ENCODE measurements around the gene UBE2U. TPM values are rescaled to one million over a fixed set of nuclear protein-coding genes. Genes with fewer than 3 reads are reported as not detected.

Gene UBE2U
- total RNA-seq, 1 experiment from 2014 or later = not detected

DNA sequence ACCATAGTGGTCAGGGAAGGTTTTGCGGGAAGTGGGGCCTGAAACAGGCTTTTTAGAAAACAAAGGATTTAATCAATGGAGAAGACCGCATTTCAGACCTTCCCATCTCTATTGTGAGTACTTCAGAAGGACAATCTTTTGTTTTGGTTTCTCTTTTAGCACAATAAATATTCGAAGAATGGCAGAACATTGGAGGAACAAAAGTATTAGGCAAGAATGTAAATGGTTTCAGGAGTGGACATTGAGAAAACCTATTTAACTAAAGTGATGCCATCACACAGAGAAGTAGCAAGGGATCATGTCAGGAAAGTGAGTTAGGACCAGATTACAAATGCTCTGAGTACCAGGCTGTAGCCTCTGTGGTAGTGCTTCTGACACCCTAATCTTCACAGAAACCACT lies 26.8 kb upstream of the UBE2U start:
- no peak overlapping the region for H2AFZ ChIP-seq (ENCODE audit: low read depth, low read length, poor library complexity, severe bottlenecking)
- intact Hi-C loops (cut with micrococcal nuclease) = no loop called here
- no peak overlapping the region for H3K9ac ChIP-seq (ENCODE audit: low read length)
- H3K79me2 ChIP-seq (ENCODE audit: insufficient read depth, low read length) = no peaks in the 10 kb centered on the region
- H3K9me2 ChIP-seq (ENCODE audit: insufficient read depth) = no peaks in the 10 kb centered on the region
- BruUV-seq (replicated peaks) = no TSS peak
- H3K27ac ChIP-seq (ENCODE audit: low read depth, low read length) = no peak overlapping the region
- POLR2A ChIA-PET = no interaction called here
- no peak overlapping the region for H3K4me3 ChIP-seq (replicated peaks in 1 of 2; ENCODE audit: low read depth in 1 of 2, low read length in 2 of 2)
- H3K36me3 ChIP-seq (ENCODE audit: control insufficient read depth in 1 of 2, insufficient read depth in 2 of 2, low read length in 2 of 2) = no peaks in the 10 kb centered on the region
- no peak for TF ChIP-seq POLR2A (IDR thresholded peaks at IDR 0.05; ENCODE audit: borderline replicate concordance, extremely low read depth, insufficient read depth, insufficient read length)
- no peak for TF ChIP-seq SIN3A (IDR thresholded peaks at IDR 0.05; ENCODE audit: low read depth)
- TF ChIP-seq CBX3 (IDR thresholded peaks at IDR 0.05; ENCODE audit: low read depth) = no peak
- TF ChIP-seq ZFX (IDR thresholded peaks at IDR 0.05) = no peak
- TF ChIP-seq, protein P1, sequence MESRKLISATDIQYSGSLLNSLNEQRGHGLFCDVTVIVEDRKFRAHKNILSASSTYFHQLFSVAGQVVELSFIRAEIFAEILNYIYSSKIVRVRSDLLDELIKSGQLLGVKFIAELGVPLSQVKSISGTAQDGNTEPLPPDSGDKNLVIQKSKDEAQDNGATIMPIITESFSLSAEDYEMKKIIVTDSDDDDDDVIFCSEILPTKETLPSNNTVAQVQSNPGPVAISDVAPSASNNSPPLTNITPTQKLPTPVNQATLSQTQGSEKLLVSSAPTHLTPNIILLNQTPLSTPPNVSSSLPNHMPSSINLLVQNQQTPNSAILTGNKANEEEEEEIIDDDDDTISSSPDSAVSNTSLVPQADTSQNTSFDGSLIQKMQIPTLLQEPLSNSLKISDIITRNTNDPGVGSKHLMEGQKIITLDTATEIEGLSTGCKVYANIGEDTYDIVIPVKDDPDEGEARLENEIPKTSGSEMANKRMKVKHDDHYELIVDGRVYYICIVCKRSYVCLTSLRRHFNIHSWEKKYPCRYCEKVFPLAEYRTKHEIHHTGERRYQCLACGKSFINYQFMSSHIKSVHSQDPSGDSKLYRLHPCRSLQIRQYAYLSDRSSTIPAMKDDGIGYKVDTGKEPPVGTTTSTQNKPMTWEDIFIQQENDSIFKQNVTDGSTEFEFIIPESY (IDR thresholded peaks at IDR 0.05; ENCODE audit: extremely low read depth, insufficient replicate concordance, low read length) = no peak
- TF ChIP-seq ZNF274 (IDR thresholded peaks at IDR 0.05; ENCODE audit: low read depth, low read length) = no peak
- TF ChIP-seq, protein P2, sequence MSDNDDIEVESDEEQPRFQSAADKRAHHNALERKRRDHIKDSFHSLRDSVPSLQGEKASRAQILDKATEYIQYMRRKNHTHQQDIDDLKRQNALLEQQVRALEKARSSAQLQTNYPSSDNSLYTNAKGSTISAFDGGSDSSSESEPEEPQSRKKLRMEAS (IDR thresholded peaks at IDR 0.05) = no peak
- no peak for TF ChIP-seq ELF1 (IDR thresholded peaks at IDR 0.05; ENCODE audit: borderline replicate concordance, low read depth)
- no peak for TF ChIP-seq TCF7L2 (IDR thresholded peaks at IDR 0.05; ENCODE audit: borderline replicate concordance, extremely low read depth, insufficient read depth, insufficient read length)
- TF ChIP-seq SRF (IDR thresholded peaks at IDR 0.05; ENCODE audit: low read depth) = no peak
- no peak for TF ChIP-seq JUND (IDR thresholded peaks at IDR 0.05)
- TF ChIP-seq, protein P3, sequence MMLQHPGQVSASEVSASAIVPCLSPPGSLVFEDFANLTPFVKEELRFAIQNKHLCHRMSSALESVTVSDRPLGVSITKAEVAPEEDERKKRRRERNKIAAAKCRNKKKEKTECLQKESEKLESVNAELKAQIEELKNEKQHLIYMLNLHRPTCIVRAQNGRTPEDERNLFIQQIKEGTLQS (IDR thresholded peaks at IDR 0.05) = no peak
- no peak for TF ChIP-seq YY1 (IDR thresholded peaks at IDR 0.05; ENCODE audit: extremely low read depth, insufficient replicate concordance, low read depth, low read length)
- TF ChIP-seq CEBPB (IDR thresholded peaks at IDR 0.05; ENCODE audit: low read depth) = no peak
- no peak for TF ChIP-seq EGR1 (IDR thresholded peaks at IDR 0.05; ENCODE audit: low read depth)
- no peak for TF ChIP-seq EZH2 (IDR thresholded peaks at IDR 0.05)
- TF ChIP-seq POLR2AphosphoS5 (IDR thresholded peaks at IDR 0.05; ENCODE audit: low read depth, low read length) = no peak
- TF ChIP-seq EZH2phosphoT487 (IDR thresholded peaks at IDR 0.05; ENCODE audit: borderline replicate concordance) = no peak
- H3K9me3 ChIP-seq (ENCODE audit: control insufficient read depth in 1 of 2, insufficient read depth in 1 of 2, low read depth in 1 of 2, low read length in 2 of 2) = no peaks in the 10 kb centered on the region
- ATAC-seq (no peak), DNase-seq (ENCODE audit: low read depth, low spot score) (no peak)
- CTCF ChIA-PET = no interaction called here
- RAD21 ChIA-PET (ENCODE audit: low non-redundant PET in 1 of 2, low total read pairs in 2 of 2, uncharacterized antibody in 2 of 2, unreplicated experiment in 2 of 2) = no interaction called here
- peaks cover 4 to 15% of the 10 kb centered on the region in 2 experiments; a peak in 3 of 4 replicates for H3K4me1 ChIP-seq (ENCODE audit: control insufficient read depth in 1 of 2, insufficient read depth in 2 of 2, low read length in 2 of 2)
- H3K4me2 ChIP-seq (ENCODE audit: low read length) = no peak overlapping the region
- no peaks in the 10 kb centered on the region for H4K20me1 ChIP-seq (ENCODE audit: insufficient read depth)
- H3K27me3 ChIP-seq (ENCODE audit: insufficient read depth, low read length) = no peaks in the 10 kb centered on the region
